WTC11 (cell line): ENCODE measurements around the gene GPR22.

Experiments
- ATF2 ChIP-seq: sonication (generic); formaldehyde crosslinking; IDR thresholded peaks from 2 replicates; pipeline ENCODE4 v1.8.1; 2022; ENCODE audit warnings: low read depth, missing genetic modification reagents, borderline replicate concordance
- CBFB ChIP-seq: sonication (generic); formaldehyde crosslinking; IDR thresholded peaks from 2 replicates; pipeline ENCODE4 v1.8.1; 2022; ENCODE audit warnings: mild to moderate bottlenecking, low read depth, missing genetic modification reagents
- CTCF ChIP-seq: fragments of 200-600 bp; IDR thresholded peaks from 2 replicates; pipeline ENCODE4 v1.8.0; 2022; ENCODE audit warnings: antibody characterized with exemption
- ETV6 ChIP-seq: sonication (generic); formaldehyde crosslinking; IDR thresholded peaks from 2 replicates; pipeline ENCODE4 v1.8.1; 2022; ENCODE audit warnings: mild to moderate bottlenecking, missing genetic modification reagents
- HMGXB4 ChIP-seq: sonication (generic); formaldehyde crosslinking; IDR thresholded peaks from 2 replicates; pipeline ENCODE4 v1.8.1; 2023; ENCODE audit warnings: mild to moderate bottlenecking, moderate library complexity, missing genetic modification reagents
- NR2C2 ChIP-seq: sonication (generic); formaldehyde crosslinking; IDR thresholded peaks from 2 replicates; pipeline ENCODE4 v1.8.0; 2022; ENCODE audit warnings: mild to moderate bottlenecking, missing genetic modification reagents

GRCh38 chr7:107482571-107482970 lies 12.7 kb downstream of the GPR22 start:
- TF ChIP-seq CTCF (no peak), NR2C2 (no peak), ETV6 (CRISPR knock-in tag) (no peak), CBFB (CRISPR knock-in tag) (no peak), ATF2 (CRISPR knock-in tag) (no peak), HMGXB4 (CRISPR knock-in tag) (no peak)
